ENCODE results near the gene CYP2C9. TPM values are rescaled to one million over a fixed set of nuclear protein-coding genes. Genes with fewer than 3 reads are reported as not detected.
"Not testable (repeated sequence)": the region's sequence is repeated elsewhere in the genome, so short reads cannot be mapped to it uniquely, and the experiment has no call there.

The CYP2C9 gene
- total RNA-seq, 4 donors from 2014 or later, result 3.7 to 5.1 (median 4.8) TPM; not detected in 1

DNA sequence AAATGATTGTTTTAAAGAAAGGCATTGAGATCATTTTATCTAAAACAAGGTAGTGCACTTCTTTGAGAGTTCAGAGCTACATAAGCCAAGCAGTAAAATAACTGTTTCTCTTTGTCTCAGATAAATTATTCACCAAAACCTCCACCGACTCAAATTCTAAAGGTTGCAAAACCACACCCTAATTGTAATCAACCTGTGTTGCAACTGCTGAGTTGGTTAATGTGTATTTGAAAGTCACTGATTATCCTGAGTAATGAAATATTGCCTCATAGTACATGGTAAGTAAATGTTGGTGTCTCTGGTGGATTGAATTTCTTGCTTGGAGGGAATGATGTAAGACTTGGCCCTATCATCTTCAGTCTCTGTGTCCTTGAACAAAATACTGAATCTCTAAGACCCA, 35.9 kb upstream of the CYP2C9 start:
- Histone ChIP-seq H3K9me3 (peaks cover 0 to 13% (median 4%) of the 10 kb centered on the region in 3 donors), H3K36me3 (no peaks in the 10 kb centered on the region), H3K4me3 (no peak overlapping the region), H3K27me3 (no peaks in the 10 kb centered on the region), H3K4me1 (no peaks in the 10 kb centered on the region), H3K27ac (no peak overlapping the region)
- whole genome bisulfite sequencing, 2 donors, result 0 to 6% methylated on average over 1 of the region's 1 CpG
- intact Hi-C loops (cut with DNase I), result no loop called here
- DNase-seq, result no peak
- TF ChIP-seq POLR2A (IDR thresholded peaks at IDR 0.05) (no peak), CTCF (IDR thresholded peaks at IDR 0.05) (no peak)

DNA sequence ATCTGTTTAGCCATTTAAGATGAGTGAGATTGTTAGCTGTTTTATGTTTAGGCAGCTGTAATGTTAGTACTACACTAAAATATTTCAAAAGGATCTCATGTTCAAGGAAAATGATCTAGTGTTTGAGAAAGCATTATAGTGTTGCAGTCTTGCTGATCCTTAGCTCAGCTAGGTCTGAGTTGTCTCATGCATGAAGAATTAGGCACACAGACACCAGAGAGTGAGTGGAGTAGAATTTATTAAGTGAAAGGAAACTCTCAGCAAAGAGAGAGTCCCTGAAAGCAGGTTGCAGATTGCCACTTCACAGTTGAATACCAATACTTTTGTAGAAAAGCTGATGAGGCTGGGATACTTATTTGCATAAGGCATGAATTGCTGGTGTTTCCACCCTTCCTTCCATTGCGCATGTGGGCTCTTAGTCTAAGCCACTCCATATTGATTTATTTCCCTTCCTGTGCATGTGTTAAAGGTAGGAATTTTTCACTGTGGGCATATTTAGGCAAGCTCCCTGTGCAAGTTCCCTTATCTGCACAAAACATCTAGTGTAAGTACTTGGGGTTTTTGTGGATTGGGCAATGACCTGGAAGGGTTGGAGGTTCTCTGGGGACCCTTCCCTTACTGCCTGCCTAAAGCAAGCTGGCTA, 33.8 kb upstream of the CYP2C9 start:
- H3K4me3 ChIP-seq; H3K36me3 ChIP-seq; DNase-seq; H3K27me3 ChIP-seq; H3K27ac ChIP-seq; intact Hi-C loops (cut with DNase I); H3K4me1 ChIP-seq: not testable (repeated sequence)
- peaks cover 0 to 25% (median 14%) of the 10 kb centered on the region in 3 donors for H3K9me3 ChIP-seq
- WGBS, 2 donors, result 0 to 50% methylated on average over 1 of the region's 1 CpG

GRCh38 chr10:94916423-94916822, 22.0 kb upstream of the CYP2C9 start:
- intact Hi-C loops (cut with DNase I), result no loop called here
- TF ChIP-seq POLR2A (IDR thresholded peaks at IDR 0.05) (no peak), CTCF (IDR thresholded peaks at IDR 0.05) (no peak)
- no peak overlapping the region for H3K27ac ChIP-seq
- no peaks in the 10 kb centered on the region for H3K27me3 ChIP-seq
- no peaks in the 10 kb centered on the region for H3K36me3 ChIP-seq
- no peak overlapping the region for H3K4me3 ChIP-seq
- peaks cover 0 to 9% (median 6%) of the 10 kb centered on the region in 3 donors for H3K9me3 ChIP-seq
- no peak for DNase-seq
- H3K4me1 ChIP-seq, result no peaks in the 10 kb centered on the region

- Histone ChIP-seq H3K9me3 (no peaks in the 10 kb centered on the region), H3K4me3 (no peak overlapping the region), H3K27ac (no peak overlapping the region), H3K36me3 (no peaks in the 10 kb centered on the region), H3K4me1 (no peaks in the 10 kb centered on the region), H3K27me3 (no peaks in the 10 kb centered on the region)
- no peak for DNase-seq
- TF ChIP-seq CTCF (IDR thresholded peaks at IDR 0.05) (no peak), POLR2A (IDR thresholded peaks at IDR 0.05) (no peak)
- 66 to 75% methylated on average over 2 of the region's 2 CpGs for WGBS, 2 donors
- intact Hi-C loops (cut with DNase I), result no loop called here
Measured at GRCh38 chr10:94936721-94937120, 1.7 kb upstream of the CYP2C9 start.

GRCh38 chr10:94943432-94944103, 5.1 kb downstream of the CYP2C9 start:
- H3K36me3 ChIP-seq; intact Hi-C loops (cut with DNase I); H3K4me3 ChIP-seq; H3K27ac ChIP-seq; H3K4me1 ChIP-seq; H3K27me3 ChIP-seq; DNase-seq: not testable (repeated sequence)
- peaks cover 0 to 11% (median 8%) of the 10 kb centered on the region in 3 donors for H3K9me3 ChIP-seq
- 87 to 89% methylated on average over 5 of the region's 5 CpGs for WGBS, 2 donors

DNA sequence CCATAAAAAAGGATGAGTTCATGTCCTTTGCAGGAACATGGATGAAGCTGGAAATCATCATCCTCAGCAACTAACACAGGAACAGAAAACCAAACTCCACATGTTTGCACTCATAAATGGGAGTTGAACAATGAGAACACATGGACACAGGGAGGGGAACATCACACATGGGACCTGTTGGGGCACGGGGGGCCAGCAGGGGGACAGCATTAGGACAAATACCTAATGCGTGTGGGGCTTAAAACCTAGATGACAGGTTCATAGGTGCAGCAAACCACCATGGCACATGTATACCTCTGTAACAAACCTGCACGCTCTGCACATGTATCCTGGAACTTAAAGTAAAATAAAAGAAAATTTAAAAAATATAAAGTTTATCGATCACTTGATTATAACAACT, 7.7 kb downstream of the CYP2C9 start:
- H3K36me3 ChIP-seq; H3K27me3 ChIP-seq; DNase-seq; H3K4me3 ChIP-seq; H3K4me1 ChIP-seq; H3K27ac ChIP-seq; intact Hi-C loops (cut with DNase I): not testable (repeated sequence)
- peaks cover 0 to 11% (median 8%) of the 10 kb centered on the region in 3 donors for H3K9me3 ChIP-seq
- WGBS, 2 donors, result 88 to 91% methylated on average over 4 of the region's 4 CpGs

Measured in esophagus squamous epithelium (tissue), 5 donors.